ENCODE measurements around the gene LRIG1. TPM values are rescaled to one million over a fixed set of nuclear protein-coding genes. Genes with fewer than 3 reads are reported as not detected.

Gene LRIG1
- total RNA-seq, 1 donor from 2014 or later, result 50.8 TPM

- DNase-seq (ENCODE audit: low spot score) (no peak), ATAC-seq (no peak)
- intact Hi-C loops (cut with DNase I), result no loop called here
These were observed 5.3 kb upstream of the LRIG1 start for GRCh38 chr3:66506154-66506553.

GRCh38 chr3:66504850-66505641 is 4.2 kb upstream of the LRIG1 start:
- intact Hi-C loops (cut with DNase I), result no loop called here

GRCh38 chr3:66502981-66503380 is 2.2 kb upstream of the LRIG1 start:
- intact Hi-C loops (cut with DNase I), result no loop called here
- no peak for ATAC-seq
- no peak for DNase-seq (ENCODE audit: low spot score)

More at GRCh38 chr3:66504850-66505641, 4.2 kb upstream of the LRIG1 start:
- DNase-seq (ENCODE audit: low spot score) (no peak), ATAC-seq (no peak)

- DNase-seq (ENCODE audit: low spot score) (no peak), ATAC-seq (no peak)
- intact Hi-C loops (cut with DNase I), result no loop called here
These were observed 1.5 kb upstream of the LRIG1 start for GRCh38 chr3:66502245-66502874.

GRCh38 chr3:66501483-66502244 is 842 bp upstream of the LRIG1 start:
- no peak for DNase-seq (ENCODE audit: low spot score)

GRCh38 chr3:66499881-66500575 is 794 bp downstream of the LRIG1 start:
- intact Hi-C loops (cut with DNase I), result loop anchor here (10.0 kb wide), 1 partner anchor 65 kb away; no protein-coding TSS in a partner anchor
- ATAC-seq (no peak), DNase-seq (ENCODE audit: low spot score) (peak; percentile 72)

More at GRCh38 chr3:66501483-66502244, 842 bp upstream of the LRIG1 start:
- intact Hi-C loops (cut with DNase I), result no loop called here
- no peak for ATAC-seq

GRCh38 chr3:66498687-66499621 is 1.9 kb downstream of the LRIG1 start:
- ATAC-seq (no peak), DNase-seq (ENCODE audit: low spot score) (no peak)
- intact Hi-C loops (cut with DNase I), result loop anchor here (10.0 kb wide), 1 partner anchor 64 kb away; no protein-coding TSS in a partner anchor

- ATAC-seq (no peak), DNase-seq (ENCODE audit: low spot score) (no peak)
- intact Hi-C loops (cut with DNase I), result loop anchor here (10.0 kb wide), 1 partner anchor 63 kb away; no protein-coding TSS in a partner anchor
These were observed 2.7 kb downstream of the LRIG1 start for GRCh38 chr3:66497985-66498671.

GRCh38 chr3:66497288-66497984 is 3.4 kb downstream of the LRIG1 start:
- ATAC-seq, result no peak
- intact Hi-C loops (cut with DNase I), result loop anchor here (10.0 kb wide), 1 partner anchor 63 kb away; no protein-coding TSS in a partner anchor

GRCh38 chr3:66496746-66497145 is 4.1 kb downstream of the LRIG1 start:
- ATAC-seq (no peak), DNase-seq (ENCODE audit: low spot score) (no peak)
- intact Hi-C loops (cut with DNase I), result loop anchor here (10.0 kb wide), 1 partner anchor 62 kb away; no protein-coding TSS in a partner anchor

More at GRCh38 chr3:66497288-66497984, 3.4 kb downstream of the LRIG1 start:
- DNase-seq (ENCODE audit: low spot score), result no peak

- intact Hi-C loops (cut with DNase I), result loop anchor here (10.0 kb wide), 1 partner anchor 62 kb away; no protein-coding TSS in a partner anchor
- no peak for DNase-seq (ENCODE audit: low spot score)
- ATAC-seq, result no peak
These were observed 4.5 kb downstream of the LRIG1 start for GRCh38 chr3:66496301-66496700.

- ATAC-seq (no peak), DNase-seq (ENCODE audit: low spot score) (no peak)
- intact Hi-C loops (cut with DNase I), result loop anchor here (10.0 kb wide), 1 partner anchor 61 kb away; no protein-coding TSS in a partner anchor
These were observed 5.2 kb downstream of the LRIG1 start for GRCh38 chr3:66495668-66496045.

GRCh38 chr3:66494959-66495667 is 5.7 kb downstream of the LRIG1 start:
- intact Hi-C loops (cut with DNase I), result loop anchor here (10.0 kb wide), 1 partner anchor 60 kb away; no protein-coding TSS in a partner anchor
- ATAC-seq, result no peak

GRCh38 chr3:66493458-66494099 is 7.2 kb downstream of the LRIG1 start:
- intact Hi-C loops (cut with DNase I), result loop anchor here (10.0 kb wide), 1 partner anchor 59 kb away; no protein-coding TSS in a partner anchor
- ATAC-seq (no peak), DNase-seq (ENCODE audit: low spot score) (no peak)

More at GRCh38 chr3:66494959-66495667, 5.7 kb downstream of the LRIG1 start:
- DNase-seq (ENCODE audit: low spot score), result no peak

GRCh38 chr3:66492672-66493071 is 8.2 kb downstream of the LRIG1 start:
- intact Hi-C loops (cut with DNase I), result loop anchor here (10.0 kb wide), 1 partner anchor 58 kb away; no protein-coding TSS in a partner anchor
- DNase-seq (ENCODE audit: low spot score) (no peak), ATAC-seq (no peak)

Measured in sciatic nerve (tissue), 2 donors.